ENCODE measurements around the gene RANBP1. TPM values are rescaled to one million over a fixed set of nuclear protein-coding genes. Genes with fewer than 3 reads are reported as not detected.

Gene RANBP1
- total RNA-seq, 1 donor from 2014 or later = 85.1 TPM

GRCh38 chr22:20130319-20130718 is 14.4 kb downstream of the RANBP1 start:
- Histone ChIP-seq H3K4me1 (ENCODE audit: control insufficient read depth in 3 of 3, insufficient read depth in 3 of 3, low read length in 3 of 3) (peaks cover 39 to 60% (median 58%) of the 10 kb centered on the region in 3 donors), H3K27ac (ENCODE audit: low read depth, low read length) (peak overlapping the region; percentile 81), H3K27me3 (ENCODE audit: control insufficient read depth in 3 of 3, insufficient read depth in 3 of 3, low read length in 3 of 3) (no peaks in the 10 kb centered on the region), H3K9me3 (ENCODE audit: control insufficient read depth in 3 of 3, low read length in 3 of 3) (no peaks in the 10 kb centered on the region), H3K36me3 (ENCODE audit: control insufficient read depth in 3 of 3, insufficient read depth in 3 of 3, low read length in 3 of 3) (peaks cover 20 to 22% (median 21%) of the 10 kb centered on the region in 3 donors), H3K4me3 (ENCODE audit: low read length in 3 of 3) (peak overlapping the region in 1 of 3 donors; percentile 82), H3K9ac (ENCODE audit: low read depth in 1 of 3, low read length in 3 of 3) (peak overlapping the region in 2 of 3 donors; percentile 14 to 93)

- Histone ChIP-seq H3K9ac (ENCODE audit: low read depth in 1 of 3, low read length in 3 of 3) (peak overlapping the region; percentile 79 to 93 (median 85)), H3K4me1 (ENCODE audit: control insufficient read depth in 3 of 3, insufficient read depth in 3 of 3, low read length in 3 of 3) (peaks cover 41 to 60% (median 58%) of the 10 kb centered on the region in 3 donors), H3K36me3 (ENCODE audit: control insufficient read depth in 3 of 3, insufficient read depth in 3 of 3, low read length in 3 of 3) (peaks cover 14 to 18% (median 16%) of the 10 kb centered on the region in 3 donors), H3K4me3 (ENCODE audit: low read length in 3 of 3) (peak overlapping the region; percentile 78 to 83 (median 82)), H3K27ac (ENCODE audit: low read depth, low read length) (peak overlapping the region; percentile 81), H3K27me3 (ENCODE audit: control insufficient read depth in 3 of 3, insufficient read depth in 3 of 3, low read length in 3 of 3) (no peaks in the 10 kb centered on the region), H3K9me3 (ENCODE audit: control insufficient read depth in 3 of 3, low read length in 3 of 3) (no peaks in the 10 kb centered on the region)
Measured at GRCh38 chr22:20130731-20131596, 15.1 kb downstream of the RANBP1 start.

DNA sequence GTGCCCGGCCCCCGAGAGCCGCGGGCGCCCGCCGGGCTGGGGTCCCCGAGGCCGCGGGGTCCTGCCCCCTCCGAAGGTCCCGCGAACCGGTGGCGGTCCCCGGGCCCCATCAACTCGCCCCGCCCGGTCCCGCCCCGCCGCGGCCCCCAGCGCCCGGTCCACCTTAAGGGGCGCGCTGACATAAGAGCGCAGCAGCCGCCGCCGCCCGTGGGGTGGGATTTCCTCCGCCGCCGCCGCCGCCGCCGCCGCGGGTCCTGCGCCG is 15.6 kb downstream of the RANBP1 start, which contains the start of gene ZDHHC8:
Gene ZDHHC8 (plus strand): TSS at position 208 of the 262 bp plus-strand sequence. CDS start 144 bp downstream, outside the sequence.
- Histone ChIP-seq H3K27me3 (ENCODE audit: control insufficient read depth in 3 of 3, insufficient read depth in 3 of 3, low read length in 3 of 3) (no peaks in the 10 kb centered on the region), H3K4me1 (ENCODE audit: control insufficient read depth in 3 of 3, insufficient read depth in 3 of 3, low read length in 3 of 3) (peaks cover 44 to 60% (median 58%) of the 10 kb centered on the region in 3 donors), H3K9me3 (ENCODE audit: control insufficient read depth in 3 of 3, low read length in 3 of 3) (no peaks in the 10 kb centered on the region), H3K4me3 (ENCODE audit: low read length in 3 of 3) (peak within 1 kb of the TSS; percentile 78 to 86 (median 83)), H3K36me3 (ENCODE audit: control insufficient read depth in 3 of 3, insufficient read depth in 3 of 3, low read length in 3 of 3) (peaks cover 8 to 13% (median 10%) of the 10 kb centered on the region in 3 donors), H3K27ac (ENCODE audit: low read depth, low read length) (peak within 1 kb of the TSS; percentile 81), H3K9ac (ENCODE audit: low read depth in 1 of 3, low read length in 3 of 3) (peak within 1 kb of the TSS; percentile 83 to 93 (median 85))

- peaks cover 49 to 64% (median 63%) of the 10 kb centered on the region in 3 donors for H3K4me1 ChIP-seq (ENCODE audit: control insufficient read depth in 3 of 3, insufficient read depth in 3 of 3, low read length in 3 of 3)
- peak overlapping the region; percentile 62 for H3K27ac ChIP-seq (ENCODE audit: low read depth, low read length)
- peak overlapping the region; percentile 81 to 88 (median 83) for H3K9ac ChIP-seq (ENCODE audit: low read depth in 1 of 3, low read length in 3 of 3)
- H3K4me3 ChIP-seq (ENCODE audit: low read length in 3 of 3) = peak overlapping the region; percentile 77 to 86 (median 81)
- peaks cover 7 to 11% (median 8%) of the 10 kb centered on the region in 3 donors for H3K36me3 ChIP-seq (ENCODE audit: control insufficient read depth in 3 of 3, insufficient read depth in 3 of 3, low read length in 3 of 3)
- H3K9me3 ChIP-seq (ENCODE audit: control insufficient read depth in 3 of 3, low read length in 3 of 3) = no peaks in the 10 kb centered on the region
- no peaks in the 10 kb centered on the region for H3K27me3 ChIP-seq (ENCODE audit: control insufficient read depth in 3 of 3, insufficient read depth in 3 of 3, low read length in 3 of 3)
Measured at GRCh38 chr22:20131859-20132685, 16.2 kb downstream of the RANBP1 start.

DNA sequence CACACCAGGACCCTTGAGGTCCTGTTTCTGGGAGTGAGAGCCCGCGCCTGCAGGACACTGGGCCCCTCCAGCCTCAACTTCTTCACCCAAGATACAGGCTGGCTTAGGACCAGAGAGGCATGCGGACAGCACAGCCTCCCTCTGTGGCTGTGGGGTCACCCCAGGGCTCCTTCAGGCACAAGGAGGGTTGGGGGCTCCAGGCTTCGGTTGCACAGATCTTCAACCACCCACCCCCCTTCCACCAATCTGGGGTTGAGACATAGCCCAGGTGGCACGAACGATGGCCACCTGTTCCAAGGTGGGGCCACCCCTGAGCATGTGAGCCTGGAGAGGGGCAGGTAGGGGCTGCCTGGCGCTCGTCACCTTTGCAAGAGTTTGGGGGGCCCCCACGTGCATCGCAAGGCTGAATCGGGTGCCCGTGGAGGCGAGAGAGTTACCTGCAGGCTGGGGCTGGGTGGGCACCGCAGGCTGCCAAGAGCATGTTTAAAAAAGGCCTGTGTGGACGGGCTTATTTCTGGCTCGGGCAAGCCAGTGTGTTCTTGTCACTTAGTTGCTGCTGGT is 16.9 kb downstream of the RANBP1 start:
- Histone ChIP-seq H3K9ac (ENCODE audit: low read depth in 1 of 3, low read length in 3 of 3) (peak overlapping the region; percentile 81 to 88 (median 83)), H3K27ac (ENCODE audit: low read depth, low read length) (peak overlapping the region; percentile 62), H3K4me3 (ENCODE audit: low read length in 3 of 3) (peak overlapping the region; percentile 77 to 86 (median 81)), H3K9me3 (ENCODE audit: control insufficient read depth in 3 of 3, low read length in 3 of 3) (no peaks in the 10 kb centered on the region), H3K4me1 (ENCODE audit: control insufficient read depth in 3 of 3, insufficient read depth in 3 of 3, low read length in 3 of 3) (peaks cover 56 to 71% (median 70%) of the 10 kb centered on the region in 3 donors), H3K27me3 (ENCODE audit: control insufficient read depth in 3 of 3, insufficient read depth in 3 of 3, low read length in 3 of 3) (no peaks in the 10 kb centered on the region), H3K36me3 (ENCODE audit: control insufficient read depth in 3 of 3, insufficient read depth in 3 of 3, low read length in 3 of 3) (peaks cover 0 to 5% (median 2%) of the 10 kb centered on the region in 3 donors)

GRCh38 chr22:20133930-20134549 is 18.1 kb downstream of the RANBP1 start:
- Histone ChIP-seq H3K9me3 (ENCODE audit: control insufficient read depth in 3 of 3, low read length in 3 of 3) (no peaks in the 10 kb centered on the region), H3K27me3 (ENCODE audit: control insufficient read depth in 3 of 3, insufficient read depth in 3 of 3, low read length in 3 of 3) (no peaks in the 10 kb centered on the region), H3K36me3 (ENCODE audit: control insufficient read depth in 3 of 3, insufficient read depth in 3 of 3, low read length in 3 of 3) (peaks cover 0 to 2% (median 0%) of the 10 kb centered on the region in 3 donors), H3K27ac (ENCODE audit: low read depth, low read length) (no peak overlapping the region), H3K4me1 (ENCODE audit: control insufficient read depth in 3 of 3, insufficient read depth in 3 of 3, low read length in 3 of 3) (peaks cover 60 to 79% (median 78%) of the 10 kb centered on the region in 3 donors), H3K9ac (ENCODE audit: low read depth in 1 of 3, low read length in 3 of 3) (peak overlapping the region in 2 of 3 donors; percentile 5 to 45), H3K4me3 (ENCODE audit: low read length in 3 of 3) (peak overlapping the region in 1 of 3 donors; percentile 40)

DNA sequence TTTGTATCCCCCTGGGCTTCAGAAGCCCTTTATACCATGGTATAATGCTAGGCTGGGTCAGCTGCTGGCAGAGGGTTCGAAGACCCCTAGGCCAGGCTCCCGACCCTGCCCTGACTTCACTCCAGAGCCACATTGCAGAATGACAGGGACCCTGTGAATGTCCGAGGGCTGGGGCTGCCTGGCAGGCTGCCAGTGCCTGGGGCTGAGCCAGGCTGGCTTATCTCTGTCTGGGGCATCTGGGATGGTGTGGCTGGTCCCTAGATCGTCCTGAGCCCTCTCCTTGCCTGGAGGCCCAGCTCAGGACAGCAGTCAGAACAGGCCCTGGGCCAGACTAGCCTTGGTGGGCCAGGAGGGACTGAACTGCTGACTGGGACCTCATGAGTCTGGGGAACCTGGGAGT is 19.4 kb downstream of the RANBP1 start:
- Histone ChIP-seq H3K27ac (ENCODE audit: low read depth, low read length) (no peak overlapping the region), H3K4me3 (ENCODE audit: low read length in 3 of 3) (no peak overlapping the region), H3K27me3 (ENCODE audit: control insufficient read depth in 3 of 3, insufficient read depth in 3 of 3, low read length in 3 of 3) (no peaks in the 10 kb centered on the region), H3K36me3 (ENCODE audit: control insufficient read depth in 3 of 3, insufficient read depth in 3 of 3, low read length in 3 of 3) (peaks cover 5 to 10% (median 5%) of the 10 kb centered on the region in 3 donors), H3K4me1 (ENCODE audit: control insufficient read depth in 3 of 3, insufficient read depth in 3 of 3, low read length in 3 of 3) (peaks cover 60 to 71% (median 68%) of the 10 kb centered on the region in 3 donors), H3K9ac (ENCODE audit: low read depth in 1 of 3, low read length in 3 of 3) (peak overlapping the region; percentile 51 to 68 (median 53)), H3K9me3 (ENCODE audit: control insufficient read depth in 3 of 3, low read length in 3 of 3) (no peaks in the 10 kb centered on the region)

DNA sequence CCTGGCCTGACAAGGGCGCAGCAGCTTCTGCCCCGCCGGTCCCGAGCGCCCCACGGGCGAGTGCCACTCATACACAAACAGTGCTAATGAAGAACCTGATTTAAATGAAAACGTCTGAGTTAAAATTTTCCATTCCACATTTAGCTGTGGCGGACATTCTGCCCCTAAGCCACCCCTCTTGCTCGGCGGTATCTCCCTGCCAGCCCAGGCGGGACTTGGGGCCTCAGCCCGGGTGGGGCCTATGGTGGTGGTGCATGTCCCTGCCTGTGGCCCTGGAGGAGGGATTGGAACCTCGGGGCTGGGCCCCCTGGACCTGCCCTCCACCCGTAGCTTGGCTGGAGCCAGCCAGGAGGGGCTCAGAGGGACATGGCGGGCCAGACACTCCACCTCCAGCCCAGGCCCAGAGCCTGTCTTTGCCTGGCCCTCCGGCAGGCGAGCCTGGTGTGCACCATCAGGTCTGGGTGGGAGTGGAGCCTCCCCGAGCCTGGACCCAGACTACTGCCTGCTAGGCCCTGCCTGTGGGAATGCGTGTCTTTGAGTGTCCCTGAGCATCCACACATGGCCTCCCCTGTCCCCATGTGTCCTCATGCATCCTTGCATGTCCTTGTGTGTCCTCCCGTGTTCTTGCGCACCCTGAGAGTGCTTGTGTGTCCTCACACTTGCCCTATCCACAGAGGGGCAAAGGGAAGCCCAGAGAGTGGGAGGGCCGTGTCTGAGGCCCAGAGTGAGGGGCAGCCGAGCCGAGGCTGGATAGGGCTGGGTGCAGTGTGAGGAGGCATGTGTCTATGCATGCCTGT is 20.1 kb downstream of the RANBP1 start:
- H3K4me1 ChIP-seq (ENCODE audit: control insufficient read depth in 3 of 3, insufficient read depth in 3 of 3, low read length in 3 of 3) = peaks cover 54 to 65% (median 62%) of the 10 kb centered on the region in 3 donors
- H3K27me3 ChIP-seq (ENCODE audit: control insufficient read depth in 3 of 3, insufficient read depth in 3 of 3, low read length in 3 of 3) = no peaks in the 10 kb centered on the region
- H3K9me3 ChIP-seq (ENCODE audit: control insufficient read depth in 3 of 3, low read length in 3 of 3) = no peaks in the 10 kb centered on the region
- peak overlapping the region in 2 of 3 donors; percentile 32 to 49 for H3K4me3 ChIP-seq (ENCODE audit: low read length in 3 of 3)
- H3K36me3 ChIP-seq (ENCODE audit: control insufficient read depth in 3 of 3, insufficient read depth in 3 of 3, low read length in 3 of 3) = peaks cover 5 to 10% (median 5%) of the 10 kb centered on the region in 3 donors
- peak overlapping the region; percentile 51 to 68 (median 53) for H3K9ac ChIP-seq (ENCODE audit: low read depth in 1 of 3, low read length in 3 of 3)
- no peak overlapping the region for H3K27ac ChIP-seq (ENCODE audit: low read depth, low read length)

GRCh38 chr22:20136603-20136873 is 20.6 kb downstream of the RANBP1 start:
- Histone ChIP-seq H3K27me3 (ENCODE audit: control insufficient read depth in 3 of 3, insufficient read depth in 3 of 3, low read length in 3 of 3) (no peaks in the 10 kb centered on the region), H3K27ac (ENCODE audit: low read depth, low read length) (no peak overlapping the region), H3K36me3 (ENCODE audit: control insufficient read depth in 3 of 3, insufficient read depth in 3 of 3, low read length in 3 of 3) (peaks cover 7 to 11% (median 8%) of the 10 kb centered on the region in 3 donors), H3K4me1 (ENCODE audit: control insufficient read depth in 3 of 3, insufficient read depth in 3 of 3, low read length in 3 of 3) (peaks cover 54 to 65% (median 62%) of the 10 kb centered on the region in 3 donors), H3K4me3 (ENCODE audit: low read length in 3 of 3) (peak overlapping the region in 2 of 3 donors; percentile 32 to 49), H3K9ac (ENCODE audit: low read depth in 1 of 3, low read length in 3 of 3) (peak overlapping the region; percentile 42 to 76 (median 51)), H3K9me3 (ENCODE audit: control insufficient read depth in 3 of 3, low read length in 3 of 3) (no peaks in the 10 kb centered on the region)

Data from skeletal muscle tissue (tissue), 4 donors.